OCI-LY3 (cell line): ENCODE data around the gene CRYBG1.

Source experiments
- EZH2phosphoT487 ChIP-seq: fragments of 200-600 bp; shearing (Covaris generic); IDR thresholded peaks from 2 replicates; pipeline ENCODE4 v1.6.1; 2018; ENCODE audit warnings: antibody characterized with exemption, mixed run types, low read depth
- TF ChIP-seq, protein P1 (sequence below): fragments of 200-600, 300-600 bp; sonication (generic); IDR thresholded peaks from 2 replicates; pipeline ENCODE4 v1.5.1; 2014; ENCODE audit warnings: antibody characterized with exemption, low read length, low read depth

DNA sequence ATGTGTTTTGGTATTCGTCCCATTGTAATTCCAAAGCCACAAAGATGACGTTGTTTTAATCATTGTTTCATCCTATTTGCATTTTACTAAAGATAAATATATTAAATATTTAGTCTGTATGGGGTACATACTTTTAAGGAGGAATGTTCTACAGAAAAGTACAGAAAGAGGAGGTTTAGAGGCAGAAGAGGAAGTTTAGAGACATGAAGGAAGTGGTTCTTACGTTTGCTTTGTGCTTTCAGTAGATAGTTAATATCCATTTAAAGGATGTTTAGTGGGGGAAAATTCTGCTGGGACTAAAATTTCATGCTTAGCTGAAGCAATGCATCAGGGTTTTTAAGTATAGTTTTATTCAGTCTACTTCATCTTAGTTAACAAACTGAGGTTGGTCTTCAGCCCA lies 116.6 kb downstream of the CRYBG1 start:
- TF ChIP-seq, protein P1, sequence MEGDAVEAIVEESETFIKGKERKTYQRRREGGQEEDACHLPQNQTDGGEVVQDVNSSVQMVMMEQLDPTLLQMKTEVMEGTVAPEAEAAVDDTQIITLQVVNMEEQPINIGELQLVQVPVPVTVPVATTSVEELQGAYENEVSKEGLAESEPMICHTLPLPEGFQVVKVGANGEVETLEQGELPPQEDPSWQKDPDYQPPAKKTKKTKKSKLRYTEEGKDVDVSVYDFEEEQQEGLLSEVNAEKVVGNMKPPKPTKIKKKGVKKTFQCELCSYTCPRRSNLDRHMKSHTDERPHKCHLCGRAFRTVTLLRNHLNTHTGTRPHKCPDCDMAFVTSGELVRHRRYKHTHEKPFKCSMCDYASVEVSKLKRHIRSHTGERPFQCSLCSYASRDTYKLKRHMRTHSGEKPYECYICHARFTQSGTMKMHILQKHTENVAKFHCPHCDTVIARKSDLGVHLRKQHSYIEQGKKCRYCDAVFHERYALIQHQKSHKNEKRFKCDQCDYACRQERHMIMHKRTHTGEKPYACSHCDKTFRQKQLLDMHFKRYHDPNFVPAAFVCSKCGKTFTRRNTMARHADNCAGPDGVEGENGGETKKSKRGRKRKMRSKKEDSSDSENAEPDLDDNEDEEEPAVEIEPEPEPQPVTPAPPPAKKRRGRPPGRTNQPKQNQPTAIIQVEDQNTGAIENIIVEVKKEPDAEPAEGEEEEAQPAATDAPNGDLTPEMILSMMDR: no peak
- no peak for TF ChIP-seq EZH2phosphoT487
